Common myeloid progenitor, CD34-positive (primary cell): Measurements from ENCODE around the gene TPP1.

Experiments used
- CTCF ChIA-PET: fragments of 350-600 bp; sonication (Branson Sonifier 250); formaldehyde crosslinking; loops from one replicate; lab custom pipeline; 2021; ENCODE audit warnings: antibody characterized with exemption; lab: Charles Lee
- POLR2A ChIA-PET: fragments of 350-600 bp; sonication (Branson Sonifier 250); formaldehyde crosslinking; loops from one replicate; lab custom pipeline; 2021; ENCODE audit warnings: antibody characterized with exemption; lab: Charles Lee
- DNase-seq, 3 donors: peaks; one replicate each; pipeline versions ENCODE4 v3.0.0 to v3.0.0-alpha.2; 2013
- H3K27ac ChIP-seq, 2 experiments: 1 replicate in 1 of 2; 2 replicates in 1 of 2; pipeline ENCODE4 v1.7.0; 2013; ENCODE audit warnings: inconsistent platforms in 2 of 2, low read length in 2 of 2, mild to moderate bottlenecking in 2 of 2, low read depth in 1 of 2, moderate library complexity in 1 of 2; ENCODE audit not compliant: severe bottlenecking in 2 of 2, insufficient read depth in 1 of 2, poor library complexity in 1 of 2
- H3K27me3 ChIP-seq, 5 experiments: replicated peaks in 2 of 5; 1 replicate in 3 of 5; 2 replicates in 2 of 5; pipeline versions ENCODE4 v1.6.1 to v1.7.0; 2013; ENCODE audit warnings: low read length in 4 of 5, mild to moderate bottlenecking in 2 of 5, moderate library complexity in 2 of 5, inconsistent platforms in 1 of 5; ENCODE audit not compliant: insufficient read depth in 5 of 5, control insufficient read depth in 4 of 5
- H3K36me3 ChIP-seq, 4 experiments: 1 replicate in 2 of 4; 2 replicates in 2 of 4; pipeline versions ENCODE4 v1.6.1 to v1.7.0; 2013; ENCODE audit warnings: low read length in 3 of 4, control low read depth in 1 of 4, mild to moderate bottlenecking in 1 of 4; ENCODE audit not compliant: control insufficient read depth in 4 of 4, insufficient read depth in 4 of 4
- H3K4me1 ChIP-seq, 4 experiments: 1 replicate in 3 of 4; 2 replicates in 1 of 4; pipeline versions ENCODE4 v1.6.1 to v1.7.1; 2013; ENCODE audit warnings: low read length in 3 of 4, mild to moderate bottlenecking in 3 of 4, control low read depth in 1 of 4, inconsistent platforms in 1 of 4, moderate library complexity in 1 of 4; ENCODE audit not compliant: control insufficient read depth in 4 of 4, insufficient read depth in 4 of 4; ENCODE audit errors: control extremely low read depth in 1 of 4
- H3K4me3 ChIP-seq, 7 experiments: 1 replicate in 4 of 7; 2 replicates in 3 of 7; pipeline versions ENCODE4 v1.5.1 to v1.7.0; 2013; ENCODE audit warnings: mild to moderate bottlenecking in 7 of 7, low read length in 6 of 7, moderate library complexity in 6 of 7, inconsistent platforms in 2 of 7, low read depth in 2 of 7, control low read depth in 1 of 7; ENCODE audit not compliant: insufficient read depth in 4 of 7, control insufficient read depth in 1 of 7; ENCODE audit errors: extremely low read depth in 1 of 7
- H3K9me3 ChIP-seq, 5 experiments: 1 replicate in 4 of 5; 2 replicates in 1 of 5; pipeline versions ENCODE4 v1.6.1 to v1.7.1; 2013; ENCODE audit warnings: low read length in 4 of 5, mild to moderate bottlenecking in 2 of 5, inconsistent platforms in 1 of 5, low read depth in 1 of 5, moderate library complexity in 1 of 5; ENCODE audit not compliant: control insufficient read depth in 4 of 5, insufficient read depth in 2 of 5; ENCODE audit errors: control extremely low read depth in 1 of 5
- WGBS: methylation state at CpG from one replicate; pipeline ENCODE4 v1.1.5; 2013; ENCODE audit not compliant: insufficient coverage; 5-methylcytosine and 5-hydroxymethylcytosine counted together

Gene TPP1

DNA sequence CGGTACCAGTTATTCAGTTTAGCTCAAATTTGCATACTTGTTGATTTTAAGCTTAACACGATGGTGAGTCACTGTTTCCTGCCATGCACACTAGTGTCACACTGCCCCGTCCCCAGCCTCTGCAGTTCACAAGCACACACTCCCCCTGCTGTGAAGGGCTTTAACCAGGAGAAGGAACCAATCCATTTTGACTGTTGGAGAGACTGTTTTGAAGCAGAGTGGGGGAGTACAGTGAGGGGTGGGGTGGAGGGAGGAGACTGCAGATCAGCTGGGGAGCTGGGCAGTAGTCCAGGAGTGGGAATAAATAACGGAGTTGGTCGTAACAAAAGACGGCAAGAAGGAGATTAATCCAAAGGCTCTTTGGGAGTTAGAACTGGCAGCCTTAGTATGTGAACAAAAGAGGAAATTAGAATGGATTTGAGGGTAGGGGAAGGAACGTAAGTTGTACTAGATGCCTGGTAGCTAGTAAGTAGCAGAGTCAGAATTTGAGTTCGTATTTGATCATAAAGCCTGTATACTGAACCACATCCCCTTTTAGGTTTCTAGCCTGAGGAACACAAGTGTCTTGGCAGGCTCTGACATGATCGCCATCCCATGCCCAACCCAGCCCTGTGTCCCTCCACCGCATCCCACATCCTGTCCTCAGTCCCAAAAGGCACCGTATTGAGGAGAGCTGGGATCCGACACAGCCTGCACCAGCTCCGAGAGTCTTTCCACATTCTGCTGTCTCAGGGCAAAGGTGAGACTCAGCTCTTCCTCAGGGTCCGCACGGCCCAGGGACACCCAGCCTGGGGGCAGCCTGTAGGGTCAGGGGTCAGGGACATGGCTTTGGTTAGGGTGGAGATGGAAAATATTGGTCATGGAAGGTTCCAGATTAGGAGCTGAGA is 862 bp downstream of the TPP1 start:
- ChIA-PET CTCF (interaction anchor here (0.6 to 3.3 kb wide), 30 partner anchors 11 to 89 kb away, joined by 3 to 24 read pairs (median 4); partner anchors contain the start of gene MRPL17), POLR2A (interaction anchor here (0.9 to 1.7 kb wide), 4 partner anchors 10 to 17 kb away, joined by 3 to 8 read pairs (median 4); partner anchors contain the start of genes ILK and RRP8)
- Histone ChIP-seq H3K36me3 (peaks cover 2 to 33% (median 22%) of the 10 kb centered on the region in 4 experiments), H3K4me3 (peak overlapping the region; percentile 71 to 94 (median 88)), H3K9me3 (no peaks in the 10 kb centered on the region), H3K4me1 (peaks cover 10 to 36% (median 28%) of the 10 kb centered on the region in 4 experiments), H3K27ac (peak overlapping the region; percentile 82 to 96), H3K27me3 (no peaks in the 10 kb centered on the region)
- DNase-seq, result peak; percentile 91 to 97 (median 95)
- WGBS, result 8% methylated on average over 13 of the region's 15 CpGs

DNA sequence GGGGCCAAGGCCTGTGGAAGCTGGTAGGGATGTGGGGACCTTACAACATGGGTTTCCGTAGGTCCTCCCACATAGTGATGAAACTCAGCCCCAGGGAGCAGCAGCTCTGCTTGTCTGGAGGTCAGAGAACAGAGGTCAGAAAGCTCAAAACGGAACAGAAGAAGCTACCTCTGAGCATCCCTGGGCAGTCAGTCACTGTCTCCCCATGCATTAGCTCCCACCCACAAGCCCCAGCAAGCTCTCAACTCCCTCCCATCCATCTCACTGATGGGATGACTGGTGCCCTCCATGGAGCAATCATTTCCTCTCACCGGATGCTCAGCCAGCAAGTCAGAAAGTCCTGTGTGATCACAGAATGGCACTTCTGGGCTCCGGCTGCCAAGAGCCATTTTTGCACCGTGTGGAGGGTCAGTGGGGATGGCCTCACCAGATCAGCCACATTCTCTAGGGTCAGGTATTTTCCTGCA is 1.9 kb downstream of the TPP1 start:
- ChIA-PET CTCF (interaction anchor here (0.8 to 3.3 kb wide), 17 partner anchors 10 to 85 kb away, joined by 3 to 24 read pairs (median 5); partner anchors contain the start of gene MRPL17), POLR2A (interaction anchor here (0.9 to 1.7 kb wide), 2 partner anchors 9 to 14 kb away, joined by 3 to 8 read pairs; partner anchors contain the start of genes ILK and RRP8)
- Histone ChIP-seq H3K9me3 (no peaks in the 10 kb centered on the region), H3K27ac (peak overlapping the region in 1 of 2 experiments; percentile 96), H3K4me3 (peak overlapping the region in 6 of 7 experiments; percentile 71 to 94 (median 88)), H3K27me3 (no peaks in the 10 kb centered on the region), H3K4me1 (peaks cover 18 to 47% (median 38%) of the 10 kb centered on the region in 4 experiments), H3K36me3 (peaks cover 2 to 33% (median 21%) of the 10 kb centered on the region in 4 experiments)
- no peak for DNase-seq
- WGBS, result 71% methylated on average over 5 of the region's 5 CpGs

DNA sequence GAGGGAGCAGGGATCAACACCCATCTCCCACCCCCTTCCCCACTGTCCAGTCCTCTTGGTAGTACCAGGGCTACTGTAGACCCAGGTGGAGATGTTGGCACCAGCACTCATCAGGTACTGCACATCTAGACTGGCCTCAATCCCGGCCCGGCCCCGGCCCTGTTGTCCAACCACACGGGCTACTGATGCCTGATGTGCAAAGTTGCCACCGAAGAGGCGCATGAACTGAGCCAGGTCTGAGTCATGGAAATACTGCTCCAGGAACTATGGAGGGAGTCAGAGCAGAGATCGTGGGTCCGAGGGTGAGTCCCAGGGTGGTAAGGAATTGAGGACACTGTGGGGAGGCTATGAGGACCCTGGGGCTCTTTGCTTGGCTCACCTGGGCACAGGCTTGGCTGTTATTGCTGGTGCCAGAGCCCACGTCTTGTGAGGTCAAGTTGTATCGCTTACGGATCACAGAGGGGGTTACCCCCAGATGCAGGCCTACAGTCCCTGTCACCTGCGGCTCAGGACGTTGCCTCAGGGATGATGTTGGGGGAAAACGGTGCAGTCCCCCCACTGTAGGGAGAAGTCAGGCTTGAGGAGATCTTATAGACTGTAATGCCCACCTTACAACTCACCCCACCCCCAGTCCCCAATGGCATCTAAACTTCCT is 2.5 kb downstream of the TPP1 start:
- Histone ChIP-seq H3K27ac (no peak overlapping the region), H3K36me3 (peaks cover 2 to 33% (median 21%) of the 10 kb centered on the region in 4 experiments), H3K9me3 (no peaks in the 10 kb centered on the region), H3K4me1 (peaks cover 18 to 48% (median 40%) of the 10 kb centered on the region in 4 experiments), H3K4me3 (no peak overlapping the region), H3K27me3 (no peaks in the 10 kb centered on the region)
- ChIA-PET POLR2A (no interaction called here), CTCF (interaction anchor here (1.1 to 3.3 kb wide), 6 partner anchors 9 to 84 kb away, joined by 3 to 24 read pairs (median 12); partner anchors contain the start of gene MRPL17)
- WGBS, result 98% methylated on average over 11 of the region's 14 CpGs
- no peak for DNase-seq

DNA sequence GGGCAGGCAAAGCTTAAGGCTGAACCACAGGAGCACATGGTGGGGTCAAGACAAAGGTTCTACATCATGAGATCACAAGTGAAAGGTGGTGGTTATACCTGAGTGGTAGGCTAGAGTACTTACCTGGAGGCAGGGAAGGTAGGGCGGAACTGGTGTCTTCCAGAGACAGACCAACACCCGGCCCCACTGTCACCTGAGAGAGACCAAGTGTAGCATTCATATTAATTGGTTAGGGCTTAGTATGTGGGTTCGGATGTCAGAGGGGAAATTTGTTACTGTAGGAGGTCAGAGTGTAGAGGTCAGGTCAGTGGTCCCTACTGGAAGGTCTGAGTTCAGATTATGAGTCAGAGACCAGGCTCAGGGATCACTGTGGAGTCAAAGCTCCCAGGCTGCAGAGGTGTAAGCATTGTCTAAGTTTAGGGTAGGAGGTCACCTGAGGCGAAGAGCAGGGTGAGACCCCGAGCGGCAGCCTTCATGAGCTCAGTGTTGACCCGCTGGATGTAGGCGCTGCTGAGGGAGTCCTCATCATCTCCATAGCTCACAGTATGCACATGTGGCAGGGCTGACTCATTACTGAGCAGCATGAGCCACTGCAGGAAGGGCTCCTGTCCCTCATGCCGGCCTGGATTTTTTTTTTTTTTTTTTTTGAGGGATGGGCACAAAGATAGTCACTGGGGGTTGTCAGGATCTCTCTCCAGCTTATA is 3.2 kb downstream of the TPP1 start:
- Histone ChIP-seq H3K9me3 (no peaks in the 10 kb centered on the region), H3K36me3 (peaks cover 2 to 37% (median 22%) of the 10 kb centered on the region in 4 experiments), H3K4me3 (no peak overlapping the region), H3K4me1 (peaks cover 18 to 54% (median 46%) of the 10 kb centered on the region in 4 experiments), H3K27me3 (no peaks in the 10 kb centered on the region), H3K27ac (no peak overlapping the region)
- CTCF ChIA-PET, result interaction anchor here (1.9 kb wide), 1 partner anchor 11 kb away, joined by 5 read pairs; no protein-coding TSS in a partner anchor
- no peak for DNase-seq
- 100% methylated on average over 8 of the region's 9 CpGs for WGBS
- POLR2A ChIA-PET, result no interaction called here

DNA sequence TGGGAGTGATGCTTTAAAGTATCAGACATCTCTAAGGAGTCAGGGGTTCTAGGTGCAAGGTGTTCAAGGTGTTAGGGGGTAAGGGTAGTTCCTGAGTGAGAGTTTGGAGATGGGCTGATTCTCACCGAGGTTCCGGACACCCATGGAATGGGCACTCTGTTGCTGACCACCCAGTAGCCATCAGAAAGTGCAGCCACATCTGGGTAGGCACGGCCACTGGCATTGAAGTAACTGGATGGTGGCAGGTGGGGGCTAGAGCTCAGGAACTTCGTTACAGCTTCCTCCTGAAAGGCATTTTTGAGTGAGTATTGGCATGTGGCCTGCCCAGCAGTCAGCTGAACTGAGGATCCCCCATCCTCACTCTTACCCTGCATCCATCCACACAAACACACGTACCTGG is 4.2 kb downstream of the TPP1 start:
- POLR2A ChIA-PET, result no interaction called here
- Histone ChIP-seq H3K27me3 (no peaks in the 10 kb centered on the region), H3K36me3 (peaks cover 5 to 47% (median 32%) of the 10 kb centered on the region in 4 experiments), H3K9me3 (no peaks in the 10 kb centered on the region), H3K4me3 (no peak overlapping the region), H3K4me1 (peaks cover 18 to 51% (median 48%) of the 10 kb centered on the region in 4 experiments), H3K27ac (no peak overlapping the region)
- WGBS, result 95% methylated on average over 4 of the region's 5 CpGs
- CTCF ChIA-PET, result interaction anchor here (1.1 to 1.9 kb wide), 2 partner anchors 10 to 86 kb away, joined by 3 to 5 read pairs; no protein-coding TSS in a partner anchor
- DNase-seq, result no peak

DNA sequence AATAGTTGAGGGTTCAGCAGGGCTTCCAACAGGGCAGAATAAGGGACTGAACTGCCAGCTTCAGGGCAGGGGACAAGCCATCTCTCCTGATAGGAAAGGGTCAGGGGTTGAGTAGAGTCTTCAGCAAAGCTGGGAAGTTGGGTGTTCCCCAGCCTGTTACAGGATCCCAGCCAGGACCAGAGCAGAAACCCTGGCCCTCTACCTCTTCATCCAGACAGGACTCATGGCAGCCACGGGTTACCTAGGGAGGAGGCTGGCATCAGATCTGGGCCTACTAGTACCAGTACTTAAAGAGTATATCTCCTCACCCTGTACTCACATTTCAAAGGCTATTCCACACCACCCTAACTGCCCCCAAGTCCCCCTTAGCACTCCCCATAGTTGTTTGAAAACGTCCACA is 4.8 kb downstream of the TPP1 start:
- Histone ChIP-seq H3K4me3 (no peak overlapping the region), H3K9me3 (no peaks in the 10 kb centered on the region), H3K27ac (no peak overlapping the region), H3K27me3 (no peaks in the 10 kb centered on the region), H3K36me3 (peaks cover 5 to 53% (median 37%) of the 10 kb centered on the region in 4 experiments), H3K4me1 (peaks cover 15 to 47% (median 45%) of the 10 kb centered on the region in 4 experiments)
- ChIA-PET POLR2A (no interaction called here), CTCF (interaction anchor here (1.1 to 2.4 kb wide), 3 partner anchors 11 to 85 kb away, joined by 3 to 7 read pairs (median 5); partner anchors contain the start of genes ILK and RRP8)
- 100% methylated on average over 1 of the region's 2 CpGs for WGBS
- no peak for DNase-seq
